Adrenal gland (tissue), 12 donors: Measurements from ENCODE around the gene PRR12. TPM values are rescaled to one million over a fixed set of nuclear protein-coding genes. Genes with fewer than 3 reads are reported as not detected.
A peak's percentile ranks its signal among the peaks of the same experiment; 100 is the strongest.

ENCODE experiments used
- DNase-seq, 7 donors: peaks; one replicate each; pipeline ENCODE4 v3.0.0-alpha.2; 2019 to 2020
- H3K27ac ChIP-seq, 5 donors: fragments of 200-600 bp; sonication (generic) in 4 of 5; 1 replicate in 3 of 5; 2 replicates in 2 of 5; pipeline versions ENCODE4 v1.5.1 to v1.8.0; 2016 to 2020; ENCODE audit warnings: mild to moderate bottlenecking in 1 of 5
- H3K27me3 ChIP-seq: fragments of 200-600 bp; 2 replicates; pipeline ENCODE4 v1.8.0; 2021
- H3K36me3 ChIP-seq, 2 donors: fragments of 200-600 bp; replicated peaks in 1 of 2; 1 replicate in 1 of 2; 2 replicates in 1 of 2; pipeline versions ENCODE4 v1.5.1 to v1.8.0; 2018 to 2022
- H3K4me1 ChIP-seq, 2 donors: fragments of 200-600 bp; replicated peaks in 1 of 2; 1 replicate in 1 of 2; 2 replicates in 1 of 2; pipeline versions ENCODE4 v1.5.1 to v1.8.0; 2018 to 2021
- H3K4me3 ChIP-seq, 4 donors: fragments of 200-600 bp; sonication (generic) in 3 of 4; one replicate each; pipeline ENCODE4 v1.5.1; 2016 to 2018
- H3K9me3 ChIP-seq, 3 donors: fragments of 200-600 bp; sonication (generic) in 1 of 3; replicated peaks in 1 of 3; 1 replicate in 2 of 3; 2 replicates in 1 of 3; pipeline versions ENCODE4 v1.5.1 to v1.8.0; 2016 to 2021
- POLR2A ChIP-seq, 2 donors: fragments of 450-650 bp; IDR thresholded peaks; one replicate each; pipeline ENCODE4 v1.6.1; 2017; ENCODE audit warnings: antibody characterized with exemption in 2 of 2, mild to moderate bottlenecking in 2 of 2, moderate library complexity in 1 of 2
- WGBS, 4 donors: extraction: QIAGEN DNeasy Blood & Tissue Kit in 2 of 4; methylation state at CpG; one replicate each; pipeline versions ENCODE4 v1.1.5 to v1.1.7; 2013 to 2017; 5-methylcytosine and 5-hydroxymethylcytosine counted together
- intact Hi-C, 2 donors: fragments of 100-400 bp; cut with DNase I; formaldehyde crosslinking; loops; one replicate each; pipeline versions ENCODE4 v1.14.1 to v1.15.0; 2022 to 2023
- polyA plus RNA-seq, 3 donors: library from polyadenylated mRNA; stranded (reverse); fragments of 200-250 nt in 2 of 3; fragments of 350-450 nt in 1 of 3; fragmentation: Illumina TruSeq in 1 of 3; extraction: RNeasy Lipid Tissue Mini Kit (QIAGEN cat#74804) in 1 of 3; gene quantifications; one replicate each; pipeline ENCODE4 v1.2.3, GENCODE V29; 2013 to 2014
- small RNA-seq, 2 donors: library from RNA; depleted of rRNA; stranded (forward); fragments of <200 nt; gene quantifications; one replicate each; pipeline ENCODE3, GENCODE V24; 2016
- total RNA-seq, 9 donors: library from RNA; depleted of rRNA in 4 of 9; stranded (reverse); fragments of >200 nt in 4 of 9; fragments of 120-200 nt in 1 of 9; fragmentation: NEBNext Ultra II Directional in 1 of 9; extraction: Animal tissue kit (Norgen Biotek cat#: 25700) in 1 of 9; gene quantifications; one replicate each; pipeline versions ENCODE4 v1.1.0 to v1.2.4, GENCODE V29; 2013 to 2023
- TF ChIP-seq, protein P1 (sequence below), 6 experiments: fragments of 450-650 bp in 4 of 6; fragments of 200-600 bp in 2 of 6; sonication (generic) in 1 of 6; IDR thresholded peaks; 1 replicate in 5 of 6; 2 replicates in 1 of 6; pipeline versions ENCODE4 v1.5.1 to v1.8.0; 2016 to 2021; ENCODE audit warnings: antibody characterized with exemption in 6 of 6, mild to moderate bottlenecking in 2 of 6, moderate library complexity in 1 of 6
- donor health status: healthy with polysubstance abuse.
- donor health status: Bipolar disorder and iron deficiency.
- donor health status: DM: yes; HTN: yes; CAD: no.
- donor health status: DM: no; HTN: no; CAD: no.
- donor health status: DM: no; HTN: no; CAD: no.
- donor health status: DM: yes; HTN: yes; CAD: no.

PRR12 gene
- total and polyA plus RNA-seq, 12 donors: 2.9 to 49.8 (median 16.2) TPM

DNA sequence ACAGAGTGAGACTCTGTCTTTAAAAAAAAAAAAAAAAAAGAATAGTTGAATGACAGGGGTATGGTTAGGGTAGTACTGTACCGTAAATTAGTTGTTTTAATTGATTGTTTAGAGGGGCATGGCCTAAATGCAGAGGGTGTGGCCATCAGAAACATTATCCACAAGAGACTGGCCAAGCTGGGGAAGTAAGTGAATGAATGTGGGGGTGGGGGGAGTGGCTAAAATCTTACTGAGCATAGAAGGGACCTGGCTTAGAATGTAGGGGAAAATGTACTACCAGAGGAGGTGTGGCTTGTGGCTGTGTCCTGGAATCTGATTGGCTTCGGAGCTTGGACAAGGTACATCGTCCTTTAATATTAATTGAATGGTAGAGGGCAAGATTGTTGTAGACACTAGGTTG, 78.5 kb downstream of the PRR12 start:
- intact Hi-C loops: no loop called here
- no peaks in the 10 kb centered on the region for H3K9me3 ChIP-seq
- no peaks in the 10 kb centered on the region for H3K36me3 ChIP-seq
- H3K4me3 ChIP-seq: no peak overlapping the region
- TF ChIP-seq, protein P1, sequence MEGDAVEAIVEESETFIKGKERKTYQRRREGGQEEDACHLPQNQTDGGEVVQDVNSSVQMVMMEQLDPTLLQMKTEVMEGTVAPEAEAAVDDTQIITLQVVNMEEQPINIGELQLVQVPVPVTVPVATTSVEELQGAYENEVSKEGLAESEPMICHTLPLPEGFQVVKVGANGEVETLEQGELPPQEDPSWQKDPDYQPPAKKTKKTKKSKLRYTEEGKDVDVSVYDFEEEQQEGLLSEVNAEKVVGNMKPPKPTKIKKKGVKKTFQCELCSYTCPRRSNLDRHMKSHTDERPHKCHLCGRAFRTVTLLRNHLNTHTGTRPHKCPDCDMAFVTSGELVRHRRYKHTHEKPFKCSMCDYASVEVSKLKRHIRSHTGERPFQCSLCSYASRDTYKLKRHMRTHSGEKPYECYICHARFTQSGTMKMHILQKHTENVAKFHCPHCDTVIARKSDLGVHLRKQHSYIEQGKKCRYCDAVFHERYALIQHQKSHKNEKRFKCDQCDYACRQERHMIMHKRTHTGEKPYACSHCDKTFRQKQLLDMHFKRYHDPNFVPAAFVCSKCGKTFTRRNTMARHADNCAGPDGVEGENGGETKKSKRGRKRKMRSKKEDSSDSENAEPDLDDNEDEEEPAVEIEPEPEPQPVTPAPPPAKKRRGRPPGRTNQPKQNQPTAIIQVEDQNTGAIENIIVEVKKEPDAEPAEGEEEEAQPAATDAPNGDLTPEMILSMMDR (IDR thresholded peaks at IDR 0.05): no peak
- TF ChIP-seq POLR2A (IDR thresholded peaks at IDR 0.05): no peak
- peaks cover 7 to 10% of the 10 kb centered on the region in 2 donors for H3K4me1 ChIP-seq
- no peak overlapping the region for H3K27ac ChIP-seq
- no peak for DNase-seq
- WGBS, 4 donors: 88 to 98% (median 91%) methylated on average over 3 of the region's 3 CpGs
- H3K27me3 ChIP-seq: no peaks in the 10 kb centered on the region

DNA sequence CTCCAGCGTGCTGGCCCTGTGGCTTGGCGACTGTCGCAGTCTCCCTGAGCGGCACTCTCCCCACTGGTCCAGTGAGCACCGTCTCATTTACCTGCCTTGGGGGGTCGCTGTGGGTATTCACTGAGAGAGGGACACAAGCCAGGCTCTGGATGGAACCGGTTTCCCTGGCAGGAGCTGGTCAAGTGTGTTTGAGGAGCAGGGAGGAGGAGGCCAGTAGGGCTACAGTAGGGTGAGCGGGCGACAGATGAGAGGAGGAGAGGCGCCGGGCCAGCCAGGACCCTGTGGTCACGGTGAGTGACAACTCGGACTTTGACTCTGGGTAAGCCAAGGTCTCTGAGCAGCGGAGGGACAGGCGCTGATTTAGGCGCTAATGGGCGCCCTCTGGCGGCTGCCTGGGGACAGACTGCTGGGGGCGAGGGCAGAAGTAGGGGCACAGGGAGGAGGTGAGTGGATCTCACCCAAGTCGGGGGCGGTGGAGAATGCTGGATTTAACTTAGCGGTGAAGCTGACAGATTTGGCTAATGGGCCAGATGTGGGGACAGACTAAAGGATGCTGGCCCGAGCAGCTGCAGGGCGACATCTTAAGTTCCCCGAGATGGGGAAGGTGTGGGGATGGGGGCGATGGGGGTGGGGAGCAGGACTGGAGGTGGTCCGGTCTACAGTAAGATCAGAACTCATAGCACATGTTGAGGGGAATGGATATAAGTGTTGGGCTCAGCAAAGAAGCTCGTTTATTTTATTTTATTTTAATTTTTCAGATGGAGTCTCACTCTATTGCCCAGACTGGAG, 81.3 kb downstream of the PRR12 start:
- intact Hi-C loops: loop anchor here in 1 of 2 donors (10.0 kb wide), 1 partner anchor 88 kb away; the partner anchor contains the start of genes NOSIP and PRRG2
- no peak overlapping the region for H3K4me3 ChIP-seq
- H3K27me3 ChIP-seq: no peaks in the 10 kb centered on the region
- peaks cover 5% of the 10 kb centered on the region in 2 donors for H3K4me1 ChIP-seq
- H3K36me3 ChIP-seq: no peaks in the 10 kb centered on the region
- peak overlapping the region in 2 of 5 donors; percentile 50 to 64 for H3K27ac ChIP-seq
- TF ChIP-seq, protein P1 (IDR thresholded peaks at IDR 0.05): peak; percentile 73 to 86 (median 82)
- TF ChIP-seq POLR2A (IDR thresholded peaks at IDR 0.05): no peak
- peak; percentile 78 to 87 (median 81) for DNase-seq
- no peaks in the 10 kb centered on the region for H3K9me3 ChIP-seq
- WGBS, 4 donors: 20 to 26% (median 21%) methylated on average over 17 to 28 of the region's 28 CpGs

Small RNA genes within 50 kb of the gene (small RNA-seq; reads per million reads assigned to genes)
- 0 reads per million in 2 donors for gene RF00019

Other genes starting within 250 kb of the PRR12 start
- 10 to 100 TPM in 8 of 9 donors, 1 to 10 TPM in 1; 5.4 to 42.8 (median 26.0) TPM for gene TEAD2, start 228.8 kb upstream of the PRR12 start, total RNA-seq
- 10 to 100 TPM; 11.3 to 31.1 (median 28.7) TPM for gene TEAD2, start 228.8 kb upstream of the PRR12 start, polyA plus RNA-seq
- under 1 TPM in 4 of 9 donors, not detected in 5; 0.28 to 0.50 (median 0.43) TPM for gene DKKL1, start 227.3 kb upstream of the PRR12 start, total RNA-seq
- gene DKKL1, start 227.3 kb upstream of the PRR12 start, polyA plus RNA-seq: under 1 TPM in 2 of 3 donors, not detected in 1; 0.44 to 0.56 TPM
- under 1 TPM in 2 of 9 donors, not detected in 7; 0.74 to 0.97 TPM for gene KASH5, start 202.9 kb upstream of the PRR12 start, total RNA-seq
- gene KASH5, start 202.9 kb upstream of the PRR12 start, polyA plus RNA-seq: not detected
- gene PTH2, start 167.7 kb upstream of the PRR12 start, total RNA-seq: not detected
- not detected for gene PTH2, start 167.7 kb upstream of the PRR12 start, polyA plus RNA-seq
- not detected for gene GFY, start 165.8 kb upstream of the PRR12 start, total RNA-seq
- gene GFY, start 165.8 kb upstream of the PRR12 start, polyA plus RNA-seq: not detected
- gene SLC17A7, start 149.7 kb upstream of the PRR12 start, total RNA-seq: 1 to 10 TPM in 5 of 9 donors, under 1 TPM in 4; 0.06 to 9.6 (median 1.3) TPM
- 1 to 10 TPM in 2 of 3 donors, under 1 TPM in 1; 0.18 to 1.9 (median 1.0) TPM for gene SLC17A7, start 149.7 kb upstream of the PRR12 start, polyA plus RNA-seq
- gene PIH1D1, start 139.4 kb upstream of the PRR12 start, total RNA-seq: 100 to 1,000 TPM in 4 of 9 donors, 10 to 100 TPM in 5; 63.1 to 131 (median 87.2) TPM
- 100 to 1,000 TPM in 1 of 3 donors, 10 to 100 TPM in 2; 26.6 to 103 (median 72.3) TPM for gene PIH1D1, start 139.4 kb upstream of the PRR12 start, polyA plus RNA-seq
- 10 to 100 TPM; 15.1 to 47.8 (median 29.1) TPM for gene ALDH16A1, start 138.0 kb upstream of the PRR12 start, total RNA-seq
- 10 to 100 TPM in 2 of 3 donors, 1 to 10 TPM in 1; 3.6 to 95.5 (median 86.7) TPM for gene ALDH16A1, start 138.0 kb upstream of the PRR12 start, polyA plus RNA-seq
- 10 to 100 TPM in 3 of 9 donors, 1 to 10 TPM in 6; 1.2 to 10.6 (median 8.4) TPM for gene FLT3LG, start 117.0 kb upstream of the PRR12 start, total RNA-seq
- 10 to 100 TPM in 2 of 3 donors, 1 to 10 TPM in 1; 1.8 to 33.8 (median 24.7) TPM for gene FLT3LG, start 117.0 kb upstream of the PRR12 start, polyA plus RNA-seq
- 1,000 to 10,000 TPM; 2,402 to 3,504 (median 2,570) TPM for gene RPL13A, start 103.6 kb upstream of the PRR12 start, total RNA-seq
- gene RPL13A, start 103.6 kb upstream of the PRR12 start, polyA plus RNA-seq: 1,000 to 10,000 TPM; 1,750 to 2,828 (median 2,567) TPM
- 1,000 to 10,000 TPM; 1,528 to 3,971 (median 2,257) TPM for gene RPS11, start 94.7 kb upstream of the PRR12 start, total RNA-seq
- gene RPS11, start 94.7 kb upstream of the PRR12 start, polyA plus RNA-seq: 1,000 to 10,000 TPM; 2,684 to 4,591 (median 2,733) TPM
- 100 to 1,000 TPM; 101 to 505 (median 351) TPM for gene FCGRT, start 78.5 kb upstream of the PRR12 start, total RNA-seq
- 100 to 1,000 TPM in 2 of 3 donors, 10 to 100 TPM in 1; 90.2 to 253 (median 218) TPM for gene FCGRT, start 78.5 kb upstream of the PRR12 start, polyA plus RNA-seq
- gene RCN3, start 63.2 kb upstream of the PRR12 start, total RNA-seq: 10 to 100 TPM in 8 of 9 donors, 1 to 10 TPM in 1; 8.0 to 56.4 (median 33.1) TPM
- 100 to 1,000 TPM in 2 of 3 donors, 1 to 10 TPM in 1; 9.3 to 232 (median 120) TPM for gene RCN3, start 63.2 kb upstream of the PRR12 start, polyA plus RNA-seq
- 10 to 100 TPM; 53.3 to 98.2 (median 63.8) TPM for gene NOSIP, start 10.6 kb upstream of the PRR12 start, total RNA-seq
- gene NOSIP, start 10.6 kb upstream of the PRR12 start, polyA plus RNA-seq: 100 to 1,000 TPM in 2 of 3 donors, 10 to 100 TPM in 1; 35.0 to 159 (median 145) TPM
- gene PRRG2, start 9.9 kb upstream of the PRR12 start, total RNA-seq: 1 to 10 TPM in 2 of 9 donors, under 1 TPM in 5, not detected in 2; 0.28 to 1.2 (median 0.87) TPM
- 1 to 10 TPM in 1 of 3 donors, under 1 TPM in 2; 0.33 to 1.2 (median 0.71) TPM for gene PRRG2, start 9.9 kb upstream of the PRR12 start, polyA plus RNA-seq
- 10 to 100 TPM in 8 of 9 donors, 1 to 10 TPM in 1; 6.8 to 77.9 (median 37.4) TPM for gene RRAS, start 49.0 kb downstream of the PRR12 start, total RNA-seq
- 100 to 1,000 TPM in 2 of 3 donors, 10 to 100 TPM in 1; 21.9 to 180 (median 167) TPM for gene RRAS, start 49.0 kb downstream of the PRR12 start, polyA plus RNA-seq
- gene SCAF1, start 51.0 kb downstream of the PRR12 start, total RNA-seq: 10 to 100 TPM in 8 of 9 donors, 1 to 10 TPM in 1; 4.2 to 81.3 (median 45.8) TPM
- gene SCAF1, start 51.0 kb downstream of the PRR12 start, polyA plus RNA-seq: 10 to 100 TPM in 2 of 3 donors, 1 to 10 TPM in 1; 7.9 to 67.7 (median 27.1) TPM
- gene IRF3, start 74.7 kb downstream of the PRR12 start, total RNA-seq: 100 to 1,000 TPM in 2 of 9 donors, 10 to 100 TPM in 7; 33.7 to 108 (median 64.1) TPM
- gene IRF3, start 74.7 kb downstream of the PRR12 start, polyA plus RNA-seq: 100 to 1,000 TPM in 2 of 3 donors, 10 to 100 TPM in 1; 23.2 to 328 (median 159) TPM
- 10 to 100 TPM in 4 of 9 donors, 1 to 10 TPM in 5; 3.3 to 16.3 (median 9.7) TPM for gene BCL2L12, start 74.8 kb downstream of the PRR12 start, total RNA-seq
- gene BCL2L12, start 74.8 kb downstream of the PRR12 start, polyA plus RNA-seq: 10 to 100 TPM in 2 of 3 donors, 1 to 10 TPM in 1; 3.5 to 15.4 (median 13.9) TPM
- gene PRMT1, start 86.1 kb downstream of the PRR12 start, total RNA-seq: 100 to 1,000 TPM in 8 of 9 donors, 10 to 100 TPM in 1; 80.4 to 262 (median 160) TPM
- gene PRMT1, start 86.1 kb downstream of the PRR12 start, polyA plus RNA-seq: 100 to 1,000 TPM; 158 to 198 (median 179) TPM
- gene ADM5, start 98.4 kb downstream of the PRR12 start, total RNA-seq: 1 to 10 TPM in 1 of 9 donors, under 1 TPM in 8; 0.18 to 1.2 (median 0.55) TPM
- gene ADM5, start 98.4 kb downstream of the PRR12 start, polyA plus RNA-seq: 1 to 10 TPM in 2 of 3 donors, not detected in 1; 1.9 to 2.0 TPM
- 1 to 10 TPM in 8 of 9 donors, not detected in 1; 2.4 to 9.4 (median 4.6) TPM for gene CPT1C, start 99.9 kb downstream of the PRR12 start, total RNA-seq
- 10 to 100 TPM in 2 of 3 donors, 1 to 10 TPM in 1; 5.8 to 55.7 (median 14.1) TPM for gene CPT1C, start 99.9 kb downstream of the PRR12 start, polyA plus RNA-seq
- gene TSKS, start 172.1 kb downstream of the PRR12 start, total RNA-seq: under 1 TPM in 5 of 9 donors, not detected in 4; 0.11 to 0.47 (median 0.29) TPM
- 1 to 10 TPM in 1 of 3 donors, under 1 TPM in 1, not detected in 1; 0.94 to 1.7 TPM for gene TSKS, start 172.1 kb downstream of the PRR12 start, polyA plus RNA-seq
- 100 to 1,000 TPM in 8 of 9 donors, 10 to 100 TPM in 1; 59.8 to 455 (median 262) TPM for gene AP2A1, start 175.8 kb downstream of the PRR12 start, total RNA-seq
- gene AP2A1, start 175.8 kb downstream of the PRR12 start, polyA plus RNA-seq: 100 to 1,000 TPM in 1 of 3 donors, 10 to 100 TPM in 2; 71.5 to 131 (median 90.3) TPM
- 10 to 100 TPM; 22.0 to 72.5 (median 45.3) TPM for gene FUZ, start 222.1 kb downstream of the PRR12 start, total RNA-seq
- 10 to 100 TPM in 2 of 3 donors, 1 to 10 TPM in 1; 7.6 to 62.0 (median 47.7) TPM for gene FUZ, start 222.1 kb downstream of the PRR12 start, polyA plus RNA-seq
- gene MED25, start 227.1 kb downstream of the PRR12 start, total RNA-seq: 100 to 1,000 TPM in 5 of 9 donors, 10 to 100 TPM in 4; 36.2 to 211 (median 105) TPM
- 100 to 1,000 TPM in 2 of 3 donors, 10 to 100 TPM in 1; 71.2 to 457 (median 299) TPM for gene MED25, start 227.1 kb downstream of the PRR12 start, polyA plus RNA-seq